Body of pancreas (tissue), 4 donors: Measurements from ENCODE around the gene WSB2.

Experiments
- POLR2A ChIP-seq, 3 donors: fragments of 450-650 bp; IDR thresholded peaks; one replicate each; pipeline ENCODE4 v1.6.1; 2016; ENCODE audit warnings: antibody characterized with exemption in 3 of 3, mild to moderate bottlenecking in 2 of 3
- TF ChIP-seq, protein P1 (sequence below), 7 experiments: fragments of 450-650 bp in 4 of 7; fragments of 200-600 bp in 3 of 7; sonication (generic) in 3 of 7; IDR thresholded peaks; one replicate each; pipeline ENCODE4 v1.5.1; 2016 to 2019; ENCODE audit warnings: antibody characterized with exemption in 7 of 7

- TF ChIP-seq, protein P1, sequence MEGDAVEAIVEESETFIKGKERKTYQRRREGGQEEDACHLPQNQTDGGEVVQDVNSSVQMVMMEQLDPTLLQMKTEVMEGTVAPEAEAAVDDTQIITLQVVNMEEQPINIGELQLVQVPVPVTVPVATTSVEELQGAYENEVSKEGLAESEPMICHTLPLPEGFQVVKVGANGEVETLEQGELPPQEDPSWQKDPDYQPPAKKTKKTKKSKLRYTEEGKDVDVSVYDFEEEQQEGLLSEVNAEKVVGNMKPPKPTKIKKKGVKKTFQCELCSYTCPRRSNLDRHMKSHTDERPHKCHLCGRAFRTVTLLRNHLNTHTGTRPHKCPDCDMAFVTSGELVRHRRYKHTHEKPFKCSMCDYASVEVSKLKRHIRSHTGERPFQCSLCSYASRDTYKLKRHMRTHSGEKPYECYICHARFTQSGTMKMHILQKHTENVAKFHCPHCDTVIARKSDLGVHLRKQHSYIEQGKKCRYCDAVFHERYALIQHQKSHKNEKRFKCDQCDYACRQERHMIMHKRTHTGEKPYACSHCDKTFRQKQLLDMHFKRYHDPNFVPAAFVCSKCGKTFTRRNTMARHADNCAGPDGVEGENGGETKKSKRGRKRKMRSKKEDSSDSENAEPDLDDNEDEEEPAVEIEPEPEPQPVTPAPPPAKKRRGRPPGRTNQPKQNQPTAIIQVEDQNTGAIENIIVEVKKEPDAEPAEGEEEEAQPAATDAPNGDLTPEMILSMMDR (IDR thresholded peaks at IDR 0.05), result no peak
- no peak for TF ChIP-seq POLR2A (IDR thresholded peaks at IDR 0.05)
These were observed 2.8 kb downstream of the WSB2 start for GRCh38 chr12:118058227-118058626.
